GM21737 (cell line): ENCODE data around the gene ZNF398.
"Not testable (repeated sequence)": the region's sequence is repeated elsewhere in the genome, so short reads cannot be mapped to it uniquely, and the experiment has no call there.

Experiments used
- ATAC-seq: cut with Tn5 transposase; IDR thresholded peaks from one replicate; pipeline ENCODE4 v1.9.1; 2021; ENCODE audit warnings: mild to moderate bottlenecking, moderate library complexity; ENCODE audit not compliant: unreplicated experiment

The ZNF398 gene

GRCh38 chr7:149223761-149224160 is 76.5 kb downstream of the ZNF398 start:
- no peak for ATAC-seq

DNA sequence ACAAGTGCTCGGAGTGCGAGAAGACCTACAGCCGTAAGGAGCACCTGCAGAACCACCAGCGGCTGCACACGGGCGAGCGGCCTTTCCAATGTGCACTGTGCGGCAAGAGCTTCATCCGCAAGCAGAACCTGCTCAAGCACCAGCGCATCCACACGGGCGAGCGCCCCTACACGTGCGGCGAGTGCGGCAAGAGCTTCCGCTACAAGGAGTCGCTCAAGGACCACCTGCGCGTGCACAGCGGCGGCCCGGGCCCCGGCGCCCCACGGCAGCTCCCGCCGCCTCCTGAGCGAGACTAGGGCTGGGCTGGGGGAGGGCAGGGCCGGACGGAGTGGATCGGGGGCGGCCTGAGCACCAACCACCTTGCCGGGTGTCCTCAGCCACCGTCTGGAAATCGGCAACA is 77.1 kb downstream of the ZNF398 start:
- ATAC-seq: no peak

DNA sequence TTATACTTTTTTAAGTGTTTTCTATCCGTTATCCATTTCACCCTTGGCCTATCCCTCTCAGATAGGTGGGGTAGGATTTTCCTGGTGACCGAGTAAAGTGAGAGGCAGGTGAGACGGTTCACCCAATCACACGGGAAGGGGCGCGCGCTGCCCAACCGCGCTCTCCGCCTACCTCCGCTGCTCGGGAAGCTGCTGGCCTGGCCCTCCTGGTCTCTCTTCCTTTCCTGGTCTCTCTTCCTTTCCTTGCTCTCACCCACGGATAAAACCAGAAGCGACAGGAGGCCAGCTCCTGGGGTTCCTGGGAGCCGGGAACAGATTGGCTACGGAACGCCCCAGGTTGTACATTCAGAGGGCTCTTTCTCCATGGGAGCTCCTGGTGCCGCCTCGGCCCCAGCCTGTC is 77.9 kb downstream of the ZNF398 start:
- no peak for ATAC-seq

- no peak for ATAC-seq
Observed at GRCh38 chr7:149225656-149226055, 78.4 kb downstream of the ZNF398 start.

GRCh38 chr7:149226366-149226765 is 79.1 kb downstream of the ZNF398 start:
- not testable (repeated sequence) for ATAC-seq

DNA sequence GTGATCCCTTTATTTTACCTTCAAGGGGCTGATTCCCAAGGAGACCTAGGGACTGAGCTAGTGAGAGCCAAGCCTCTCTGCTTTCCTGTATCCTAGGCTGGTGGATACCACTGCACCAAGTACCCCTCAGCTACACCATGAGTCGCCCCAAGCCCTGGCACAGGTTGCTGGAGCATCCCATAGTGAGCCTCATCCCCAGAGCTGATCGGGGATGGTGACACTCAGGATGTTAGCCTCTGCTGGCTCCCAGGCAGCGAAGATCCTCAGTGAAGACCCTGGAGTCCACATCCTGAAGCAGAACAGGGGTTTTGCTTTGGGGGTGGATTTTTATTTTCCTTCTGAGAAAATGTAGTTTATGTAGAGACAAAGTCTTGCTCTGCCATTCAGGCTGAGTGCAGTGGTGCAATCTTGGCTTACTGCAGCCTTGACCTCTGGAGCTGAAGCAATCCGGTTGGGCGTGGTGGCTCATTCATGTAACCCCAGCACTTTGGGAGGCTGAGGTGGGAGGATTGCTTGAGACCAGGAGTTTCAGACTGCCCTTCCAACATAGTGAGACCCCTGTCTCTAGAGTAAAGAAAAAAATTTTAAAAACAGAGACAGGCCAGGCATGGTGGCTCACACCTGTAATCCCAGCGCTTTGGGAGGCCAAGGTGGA is 79.7 kb downstream of the ZNF398 start:
- no peak for ATAC-seq

DNA sequence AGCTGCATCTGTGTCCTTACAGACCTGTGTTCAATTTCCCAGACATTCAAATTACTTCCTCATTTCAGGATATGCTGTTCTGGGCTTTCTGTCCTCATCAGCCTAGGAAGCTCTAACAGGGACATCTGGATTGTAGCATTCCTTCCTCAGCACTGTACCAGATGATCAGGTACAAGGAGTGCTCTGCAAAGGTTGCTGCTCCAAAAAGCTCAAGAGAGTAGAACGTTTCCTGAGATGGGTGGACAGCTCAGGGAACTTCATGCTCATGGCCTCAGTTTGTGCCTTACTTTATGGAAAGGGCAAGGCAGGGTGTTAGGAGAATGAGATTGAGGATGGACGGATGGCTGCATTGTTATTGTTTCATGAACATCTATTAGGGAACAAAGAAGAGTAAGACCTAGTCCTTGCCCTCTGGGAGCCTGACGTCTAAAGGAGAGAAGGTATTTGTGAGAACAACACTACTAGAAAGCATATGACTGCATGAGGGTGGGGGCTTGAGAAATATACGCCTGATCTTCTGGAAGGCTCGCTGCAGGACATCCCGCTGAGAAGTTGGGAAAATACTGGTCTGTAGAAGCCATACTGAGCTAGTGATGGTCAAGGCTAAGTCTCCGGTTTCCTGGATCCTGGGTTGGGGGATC is 81.7 kb downstream of the ZNF398 start:
- ATAC-seq: no peak

GRCh38 chr7:149229526-149229925 is 82.3 kb downstream of the ZNF398 start:
- ATAC-seq: no peak

DNA sequence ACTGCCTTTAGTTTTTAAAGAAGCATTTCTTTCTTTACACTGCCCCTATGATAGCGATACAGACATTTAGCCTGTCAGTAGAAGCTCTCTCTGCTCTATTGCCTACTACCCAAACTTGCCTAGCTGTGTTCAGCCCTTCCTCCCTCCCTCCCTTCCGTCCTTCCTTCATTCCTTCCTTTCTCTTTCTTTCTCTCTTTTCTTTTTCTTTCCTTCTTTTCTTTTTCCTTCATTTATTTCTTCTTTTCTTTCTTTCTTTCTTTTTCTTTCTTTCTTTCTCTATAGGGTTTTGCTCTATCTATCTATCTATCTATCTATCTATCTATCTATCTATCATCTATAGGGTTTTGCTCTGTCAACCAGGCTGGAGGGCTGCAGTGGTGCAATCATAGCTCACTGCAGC is 85.1 kb downstream of the ZNF398 start:
- no peak for ATAC-seq
